GM12892 (cell line): ENCODE data around the gene PAQR8.

ENCODE experiments used
- POLR2A ChIP-seq: IDR thresholded peaks from 2 replicates; pipeline ENCODE4 v1.6.1; 2011; ENCODE audit warnings: low read depth, low read length, control low read depth
- POLR2AphosphoS5 ChIP-seq: IDR thresholded peaks from 2 replicates; pipeline ENCODE4 v1.6.1; 2011; ENCODE audit warnings: low read depth, low read length, control low read depth
- TAF1 ChIP-seq: IDR thresholded peaks from 2 replicates; pipeline ENCODE4 v1.6.1; 2011; ENCODE audit warnings: low read depth, mild to moderate bottlenecking, control low read depth, low read length, borderline replicate concordance

DNA sequence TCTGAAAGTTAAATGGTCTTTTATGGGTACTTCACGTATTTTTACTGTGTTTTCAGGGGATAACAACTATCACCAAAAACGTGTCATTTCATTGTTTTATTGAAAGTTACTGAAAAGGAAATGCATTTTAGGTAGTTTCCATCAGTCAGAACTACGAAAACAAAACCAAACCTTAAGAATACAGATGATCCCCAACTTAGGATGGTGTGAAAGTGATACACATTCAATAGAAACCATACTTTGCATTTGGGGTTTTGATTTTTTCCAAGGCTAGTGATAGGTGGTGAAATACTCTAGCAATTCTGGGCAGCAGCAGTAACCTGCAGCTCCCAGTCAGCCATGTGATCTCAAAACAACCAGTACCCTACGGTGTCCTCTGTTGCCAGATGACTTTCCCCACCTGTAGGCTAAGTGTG, 32.3 kb downstream of the PAQR8 start:
- TF ChIP-seq POLR2AphosphoS5 (no peak), TAF1 (no peak), POLR2A (no peak)
